IMR-90 (cell line): ENCODE measurements around the gene SCFD1. TPM values are rescaled to one million over a fixed set of nuclear protein-coding genes. Genes with fewer than 3 reads are reported as not detected.

ENCODE experiments used
- ATAC-seq: fragments of 200-7000 bp; cut with Tn5 transposase; 2 replicates; pipeline ENCODE4 v1.9.1; 2020; ENCODE audit warnings: low read depth, mild to moderate bottlenecking, moderate library complexity
- BruUV-seq: library from RNA; stranded (reverse); fragments of 400-500 nt; replicated peaks from 2 replicates; lab custom pipeline; 2021; lab: Mats Ljungman, UMichigan
- CTCF ChIA-PET: fragments of 300-600 bp; formaldehyde crosslinking; extraction: SDS; loops from one replicate; lab custom pipeline; 2021; ENCODE audit warnings: antibody characterized with exemption; lab: Yijun Ruan, JAX
- POLR2A ChIA-PET: fragments of 300-600 bp; sonication (Branson Sonifier 250); formaldehyde crosslinking; loops from one replicate; lab custom pipeline; 2022; ENCODE audit warnings: antibody characterized with exemption; ENCODE audit not compliant: unreplicated experiment; lab: Charles Lee
- DNase-seq: peaks from one replicate; pipeline ENCODE4 v3.0.0; 2013
- H2AFZ ChIP-seq: replicated peaks from 2 replicates; pipeline ENCODE3; 2013; ENCODE audit warnings: low read length, mild to moderate bottlenecking; ENCODE audit not compliant: poor library complexity
- H2AK5ac ChIP-seq: 2 replicates; pipeline ENCODE4 v1.6.1; 2013; ENCODE audit warnings: low read depth, low read length, inconsistent platforms
- H2AK9ac ChIP-seq: replicated peaks from 2 replicates; pipeline ENCODE3; 2013; ENCODE audit warnings: mild to moderate bottlenecking, low read depth, low read length, moderate library complexity; ENCODE audit not compliant: poor library complexity
- H2BK120ac ChIP-seq: 2 replicates; pipeline ENCODE4 v1.6.1; 2013; ENCODE audit warnings: low read depth, low read length, inconsistent platforms
- H2BK15ac ChIP-seq: 3 replicates; pipeline ENCODE4 v1.6.1; 2013; ENCODE audit warnings: low read depth, low read length, inconsistent platforms
- H2BK20ac ChIP-seq: 2 replicates; pipeline ENCODE4 v1.6.1; 2013; ENCODE audit warnings: low read depth, mild to moderate bottlenecking, inconsistent platforms, low read length, moderate library complexity
- H2BK5ac ChIP-seq: 2 replicates; pipeline ENCODE4 v1.6.1; 2013; ENCODE audit warnings: mild to moderate bottlenecking, low read depth, low read length, inconsistent platforms; ENCODE audit not compliant: poor library complexity, severe bottlenecking
- H3K14ac ChIP-seq: replicated peaks from 2 replicates; pipeline ENCODE4 v1.6.1; 2013; ENCODE audit warnings: low read depth, low read length, inconsistent platforms
- H3K18ac ChIP-seq: 2 replicates; pipeline ENCODE4 v1.6.1; 2013; ENCODE audit warnings: low read depth, low read length, control low read depth
- H3K23ac ChIP-seq: 2 replicates; pipeline ENCODE4 v1.6.1; 2013; ENCODE audit warnings: low read depth, low read length, inconsistent platforms
- H3K27ac ChIP-seq: 2 replicates; pipeline ENCODE4 v1.5.1; 2013; ENCODE audit warnings: mild to moderate bottlenecking, control low read depth, low read length; ENCODE audit not compliant: insufficient read depth
- H3K27me3 ChIP-seq: 2 replicates; pipeline ENCODE4 v1.6.1; 2013; ENCODE audit warnings: low read length; ENCODE audit not compliant: control insufficient read depth, insufficient read depth
- H3K36me3 ChIP-seq: 2 replicates; pipeline ENCODE4 v1.6.1; 2013; ENCODE audit warnings: low read length, mixed read lengths; ENCODE audit not compliant: control insufficient read depth, insufficient read depth
- H3K4ac ChIP-seq: 2 replicates; pipeline ENCODE4 v1.6.1; 2013; ENCODE audit warnings: low read depth, low read length, inconsistent platforms
- H3K4me1 ChIP-seq: 2 replicates; pipeline ENCODE4 v1.6.1; 2013; ENCODE audit warnings: low read length, mixed read lengths; ENCODE audit not compliant: control insufficient read depth, insufficient read depth
- H3K4me2 ChIP-seq: 2 replicates; pipeline ENCODE4 v1.6.1; 2013; ENCODE audit warnings: low read depth, mild to moderate bottlenecking, control low read depth, low read length, moderate library complexity
- H3K4me3 ChIP-seq: 2 replicates; pipeline ENCODE4 v1.5.1; 2013; ENCODE audit warnings: low read depth, mild to moderate bottlenecking, control low read depth, low read length, moderate library complexity; ENCODE audit not compliant: insufficient read depth
- H3K56ac ChIP-seq: 2 replicates; pipeline ENCODE4 v1.6.1; 2013; ENCODE audit warnings: low read length, inconsistent platforms; ENCODE audit not compliant: insufficient read depth; ENCODE audit errors: extremely low read depth
- H3K79me1 ChIP-seq, 2 experiments: 2 replicates each; pipeline ENCODE4 v1.6.1; 2013; ENCODE audit warnings: low read length in 2 of 2, inconsistent platforms in 1 of 2, low read depth in 1 of 2
- H3K9ac ChIP-seq: 2 replicates; pipeline ENCODE4 v1.6.1; 2013; ENCODE audit warnings: low read depth, low read length, control low read depth
- H3K9me1 ChIP-seq: 2 replicates; pipeline ENCODE4 v1.6.1; 2013; ENCODE audit warnings: low read length, inconsistent platforms; ENCODE audit not compliant: insufficient read depth
- H3K9me3 ChIP-seq: 2 replicates; pipeline ENCODE4 v1.6.1; 2013; ENCODE audit warnings: low read length; ENCODE audit not compliant: control insufficient read depth, insufficient read depth
- H4K20me1 ChIP-seq: 2 replicates; pipeline ENCODE4 v1.6.1; 2013; ENCODE audit warnings: low read length, inconsistent platforms; ENCODE audit not compliant: insufficient read depth
- H4K5ac ChIP-seq: 2 replicates; pipeline ENCODE4 v1.6.1; 2013; ENCODE audit warnings: mild to moderate bottlenecking, low read depth, low read length, control low read depth
- H4K8ac ChIP-seq, 2 experiments: 2 replicates each; pipeline ENCODE4 v1.6.1; 2013; ENCODE audit warnings: low read depth in 2 of 2, low read length in 2 of 2, control low read depth in 1 of 2, inconsistent platforms in 1 of 2
- H4K91ac ChIP-seq: 2 replicates; pipeline ENCODE4 v1.6.1; 2013; ENCODE audit warnings: low read depth, low read length, inconsistent platforms; ENCODE audit not compliant: insufficient read depth
- BHLHE40 ChIP-seq: fragments of 150-350 bp; IDR thresholded peaks from 2 replicates; pipeline ENCODE4 v1.6.1; 2016; ENCODE audit warnings: mild to moderate bottlenecking, low read depth, low read length
- CHD1 ChIP-seq: IDR thresholded peaks from 2 replicates; pipeline ENCODE4 v1.6.1; 2012; ENCODE audit warnings: low read depth, low read length, improper control_type of control experiment
- CTCF ChIP-seq: conservative IDR thresholded peaks from 2 replicates; pipeline ENCODE4 v1.5.1; 2012; ENCODE audit warnings: mild to moderate bottlenecking, low read depth, low read length, improper control_type of control experiment
- FOS ChIP-seq: fragments of 150-350 bp; IDR thresholded peaks from 2 replicates; pipeline ENCODE4 v1.6.1; 2016; ENCODE audit warnings: low read depth, low read length
- MAZ ChIP-seq: IDR thresholded peaks from 2 replicates; pipeline ENCODE4 v1.6.1; 2012; ENCODE audit warnings: low read depth, mild to moderate bottlenecking, low read length, improper control_type of control experiment, moderate library complexity, borderline replicate concordance
- NFE2L2 ChIP-seq: fragments of 150-350 bp; IDR thresholded peaks from 2 replicates; pipeline ENCODE4 v1.6.1; 2016; ENCODE audit warnings: low read depth, mild to moderate bottlenecking, low read length
- POLR2A ChIP-seq: IDR thresholded peaks from 2 replicates; pipeline ENCODE4 v1.6.1; 2012; ENCODE audit warnings: mild to moderate bottlenecking, low read depth, low read length
- RCOR1 ChIP-seq: IDR thresholded peaks from 2 replicates; pipeline ENCODE4 v1.6.1; 2012; ENCODE audit warnings: mild to moderate bottlenecking, low read length, improper control_type of control experiment; ENCODE audit not compliant: insufficient replicate concordance
- RFX5 ChIP-seq: IDR thresholded peaks from 2 replicates; pipeline ENCODE4 v1.8.0; 2012; ENCODE audit warnings: low read depth, mild to moderate bottlenecking, low read length, moderate library complexity
- WGBS, 2 experiments: methylation state at CpG; one replicate each; pipeline versions ENCODE4 v1.1.5 to v1.1.7; 2013; ENCODE audit warnings: missing lambda C conversion rate in 2 of 2; ENCODE audit not compliant: insufficient read length in 1 of 2; ENCODE audit errors: extremely low coverage in 2 of 2; 5-methylcytosine and 5-hydroxymethylcytosine counted together
- dilution Hi-C: fragments of 300-500 bp; cut with HindIII; formaldehyde crosslinking; loops from one replicate; pipeline ENCODE4 v1.14.3; 2018; ENCODE audit warnings: low sequenced_read_pairs; ENCODE audit not compliant: unreplicated experiment
- in situ Hi-C: fragments of 300-500 bp; cut with MboI; formaldehyde crosslinking; loops from 3 replicates; pipeline ENCODE4 v1.14.3; 2019; ENCODE audit warnings: low sequenced_read_pairs, inconsistent platforms, mixed read lengths
- intact Hi-C: fragments of 100-400 bp; cut with micrococcal nuclease; formaldehyde crosslinking; loops from 2 replicates; pipeline ENCODE4 v1.10.0; 2022
- polyA plus RNA-seq, 3 experiments: library from polyadenylated mRNA; depleted of rRNA; stranded (reverse); fragments of >200 nt; gene quantifications; 2 replicates each; pipeline ENCODE4 v1.2.3, GENCODE V29; 2012; ENCODE audit warnings: low replicate concordance in 1 of 3
- total RNA-seq: library from RNA; depleted of rRNA; stranded (reverse); fragments of >200 nt; gene quantifications from 2 replicates; pipeline ENCODE4 v1.2.3, GENCODE V29; 2012

Gene SCFD1
- total and polyA plus RNA-seq, 2 of the 4 experiments (the other 2 are of a cell fraction), result 51.4 to 74.0 TPM

GRCh38 chr14:30655658-30656057, 33.5 kb downstream of the SCFD1 start:
- H4K20me1 ChIP-seq, result peaks cover 5% of the 10 kb centered on the region; the same call in 1 of the 2 replicates
- no peak for ATAC-seq
- no peak overlapping the region for H4K5ac ChIP-seq
- no peak overlapping the region for H3K4ac ChIP-seq
- H3K4me2 ChIP-seq, result no peak overlapping the region
- TF ChIP-seq POLR2A, result no peak
- TF ChIP-seq RCOR1, result no peak
- TF ChIP-seq CTCF, result no peak
- TF ChIP-seq MAZ, result no peak
- TF ChIP-seq BHLHE40, result no peak
- no peak for TF ChIP-seq CHD1
- TF ChIP-seq NFE2L2, result no peak
- TF ChIP-seq FOS, result no peak
- TF ChIP-seq RFX5, result no peak
- WGBS, 2 experiments, result no CpG with 5 or more reads among the region's 3 CpGs
- H3K9ac ChIP-seq, result no peak overlapping the region
- DNase-seq, result no peak
- no TSS peak for BruUV-seq
- no peaks in the 10 kb centered on the region; the same call in none of the 2 replicates for H3K9me1 ChIP-seq
- H2BK20ac ChIP-seq, result no peak overlapping the region
- H3K9me3 ChIP-seq, result no peaks in the 10 kb centered on the region
- H3K36me3 ChIP-seq, result peaks cover 34% of the 10 kb centered on the region
- H3K14ac ChIP-seq, result no peak overlapping the region
- no peak overlapping the region for H2BK120ac ChIP-seq
- H2AK5ac ChIP-seq, result no peak overlapping the region
- CTCF ChIA-PET, result no interaction called here
- H3K23ac ChIP-seq, result no peak overlapping the region
- no peak overlapping the region for H3K18ac ChIP-seq
- H3K27ac ChIP-seq, result no peak overlapping the region
- no peak overlapping the region for H3K4me3 ChIP-seq
- H2BK15ac ChIP-seq, result no peak overlapping the region
- no peak overlapping the region for H2AK9ac ChIP-seq
- intact Hi-C loops (loop anchor here (2.0 kb wide), 1 partner anchor 251 kb away; no protein-coding TSS in a partner anchor), in situ Hi-C loops (loop anchor here (10.0 kb wide), 1 partner anchor 249 kb away; no protein-coding TSS in a partner anchor), dilution Hi-C loops (no loop called here)
- peaks cover 2% of the 10 kb centered on the region; the same call in 1 of the 2 replicates for H3K4me1 ChIP-seq
- H2AFZ ChIP-seq, result no peak overlapping the region
- H3K56ac ChIP-seq, result no peak overlapping the region
- H3K79me1 ChIP-seq, result peaks cover 9 to 27% of the 10 kb centered on the region in 2 experiments; a peak in 3 of 4 replicates
- POLR2A ChIA-PET, result no interaction called here
- no peak overlapping the region for H4K91ac ChIP-seq
- H3K27me3 ChIP-seq, result no peaks in the 10 kb centered on the region
- H4K8ac ChIP-seq, result no peak overlapping the region
- H2BK5ac ChIP-seq, result no peak overlapping the region
